CD4-positive, alpha-beta T cell treated with Interleukin-1 beta for 1 hour (primary cell): Measurements from ENCODE around the gene ARHGAP19.

Experiments
- DNase-seq, 2 donors: peaks; one replicate each; pipeline ENCODE4 v3.0.0-alpha.2; 2020 to 2022

ARHGAP19 gene

GRCh38 chr10:97190450-97190849 is 102.0 kb downstream of the ARHGAP19 start:
- no peak for DNase-seq

- no peak for DNase-seq
Observed at GRCh38 chr10:97188261-97188711, 104.2 kb downstream of the ARHGAP19 start.

- DNase-seq, result no peak
Observed at GRCh38 chr10:97186911-97187310, 105.5 kb downstream of the ARHGAP19 start.

GRCh38 chr10:97185326-97186058 is 106.9 kb downstream of the ARHGAP19 start, which contains the start of gene SLIT1:
Gene SLIT1, minus strand, starts transcription at chr10:97185959. Its CDS starts 285 bp downstream, at chr10:97185674.
- no peak for DNase-seq

- no peak for DNase-seq
Observed at GRCh38 chr10:97184971-97185325, 107.5 kb downstream of the ARHGAP19 start.

- DNase-seq, result no peak
Observed at GRCh38 chr10:97183314-97183713, 109.1 kb downstream of the ARHGAP19 start.

- no peak for DNase-seq
Observed at GRCh38 chr10:97182288-97182990, 110.0 kb downstream of the ARHGAP19 start.

GRCh38 chr10:97180986-97181385 is 111.5 kb downstream of the ARHGAP19 start:
- DNase-seq, result no peak

GRCh38 chr10:97180363-97180755 is 112.1 kb downstream of the ARHGAP19 start:
- DNase-seq, result no peak

- no peak for DNase-seq
Observed at GRCh38 chr10:97179731-97180362, 112.6 kb downstream of the ARHGAP19 start.

GRCh38 chr10:97179311-97179710 is 113.1 kb downstream of the ARHGAP19 start:
- DNase-seq, result no peak

GRCh38 chr10:97178074-97178473 is 114.4 kb downstream of the ARHGAP19 start:
- DNase-seq, result no peak

- no peak for DNase-seq
Observed at GRCh38 chr10:97176226-97176625, 116.2 kb downstream of the ARHGAP19 start.

GRCh38 chr10:97175586-97175985 is 116.9 kb downstream of the ARHGAP19 start:
- DNase-seq, result no peak

- DNase-seq, result no peak
Observed at GRCh38 chr10:97174941-97175340, 117.5 kb downstream of the ARHGAP19 start.

- DNase-seq, result no peak
Observed at GRCh38 chr10:97174276-97174775, 118.1 kb downstream of the ARHGAP19 start.

- no peak for DNase-seq
Observed at GRCh38 chr10:97173036-97173435, 119.4 kb downstream of the ARHGAP19 start.
